ENCODE data around the gene ZBTB25.

GRCh38 chr14:64461221-64461620 is 42.4 kb downstream of the ZBTB25 start:
- TF ChIP-seq CTCF (optimal IDR thresholded peaks at IDR 0.05 in 1 of 3, IDR thresholded peaks at IDR 0.05 in 1 of 3, conservative IDR thresholded peaks at IDR 0.05 in 1 of 3; ENCODE audit: extremely low read depth in 1 of 3, insufficient read depth in 2 of 3, low read length in 3 of 3) (no peak), EZH2 (IDR thresholded peaks at IDR 0.05; ENCODE audit: low read length) (no peak)
